PC-9 (cell line): Measurements from ENCODE around the gene EHBP1L1. TPM values are rescaled to one million over a fixed set of nuclear protein-coding genes. Genes with fewer than 3 reads are reported as not detected.

Source experiments
- BruUV-seq: library from RNA; stranded (reverse); fragments of 400-500 nt; replicated peaks from 2 replicates; lab custom pipeline; 2021; lab: Mats Ljungman, UMichigan
- CTCF ChIA-PET: fragments of 300-600 bp; sonication (Branson Sonifier 250); formaldehyde crosslinking; loops from one replicate; lab custom pipeline; 2022; ENCODE audit warnings: antibody characterized with exemption; lab: Charles Lee
- POLR2A ChIA-PET: fragments of 300-600 bp; sonication (Branson Sonifier 250); formaldehyde crosslinking; loops from one replicate; lab custom pipeline; 2022; ENCODE audit warnings: antibody characterized with exemption; ENCODE audit not compliant: unreplicated experiment; lab: Charles Lee
- DNase-seq, 2 experiments: peaks; one replicate each; pipeline versions ENCODE4 v3.0.0 to v3.0.0-alpha.2; 2015 to 2022; ENCODE audit warnings: mixed read lengths in 1 of 2
- H2AFZ ChIP-seq: fragments of 200-600 bp; sonication (generic); 2 replicates; pipeline ENCODE4 v1.8.1; 2017; ENCODE audit warnings: antibody characterized with exemption
- H3F3A ChIP-seq: fragments of 200-600 bp; sonication (generic); 2 replicates; pipeline ENCODE4 v1.8.1; 2017; ENCODE audit warnings: antibody characterized with exemption, mild to moderate bottlenecking, low read depth; ENCODE audit not compliant: insufficient read depth
- H3K27ac ChIP-seq: fragments of 200-600 bp; sonication (generic); 2 replicates; pipeline ENCODE4 v1.6.1; 2016; ENCODE audit warnings: mixed run types
- H3K27me3 ChIP-seq: fragments of 200-600 bp; sonication (generic); 2 replicates; pipeline ENCODE4 v1.6.1; 2016; ENCODE audit warnings: low read depth, mixed run types; ENCODE audit not compliant: insufficient read depth
- H3K36me3 ChIP-seq: fragments of 200-600 bp; sonication (generic); 2 replicates; pipeline ENCODE4 v1.6.1; 2016; ENCODE audit warnings: low read depth, mixed run types
- H3K4me1 ChIP-seq: fragments of 200-600 bp; sonication (generic); replicated peaks from 2 replicates; pipeline ENCODE4 v1.6.1; 2016; ENCODE audit warnings: mixed run types; ENCODE audit not compliant: insufficient read depth
- H3K4me2 ChIP-seq: fragments of 200-600 bp; sonication (generic); 2 replicates; pipeline ENCODE4 v1.6.1; 2017; ENCODE audit warnings: mixed run types
- H3K4me3 ChIP-seq: fragments of 200-600 bp; sonication (generic); 2 replicates; pipeline ENCODE4 v1.6.1; 2016; ENCODE audit warnings: mixed run types
- H3K79me2 ChIP-seq: fragments of 200-600 bp; sonication (generic); 2 replicates; pipeline ENCODE4 v1.6.1; 2017; ENCODE audit warnings: low read depth, mixed run types
- H3K9me2 ChIP-seq: fragments of 200-600 bp; sonication (generic); 2 replicates; pipeline ENCODE4 v1.8.1; 2017; ENCODE audit warnings: mild to moderate bottlenecking; ENCODE audit not compliant: insufficient read depth
- H3K9me3 ChIP-seq: fragments of 200-600 bp; sonication (generic); 2 replicates; pipeline ENCODE4 v1.8.1; 2016; ENCODE audit warnings: low read depth; ENCODE audit not compliant: insufficient read depth
- H4K20me1 ChIP-seq: fragments of 200-600 bp; sonication (generic); 2 replicates; pipeline ENCODE4 v1.8.1; 2017; ENCODE audit not compliant: insufficient read depth
- CTCF ChIP-seq: fragments of 200-600 bp; sonication (generic); conservative IDR thresholded peaks from 2 replicates; pipeline ENCODE4 v1.6.1; 2017; ENCODE audit warnings: mixed run types, antibody characterized with exemption, mild to moderate bottlenecking, moderate library complexity
- EZH2 ChIP-seq: fragments of 200-600 bp; sonication (generic); IDR thresholded peaks from 2 replicates; pipeline ENCODE4 v1.8.0; 2017; ENCODE audit warnings: antibody characterized with exemption, low read depth
- intact Hi-C: fragments of 100-400 bp; cut with micrococcal nuclease; formaldehyde crosslinking; loops from one replicate; pipeline ENCODE4 v1.10.0; 2022; ENCODE audit not compliant: unreplicated experiment
- total RNA-seq: library from RNA; stranded (reverse); gene quantifications from 2 replicates; pipeline ENCODE4 v1.2.3, GENCODE V29; 2021

Gene EHBP1L1
- total RNA-seq, 1 experiment from 2014 or later = 123 TPM

- no peak for DNase-seq
- Histone ChIP-seq H3K9me2 (no peaks in the 10 kb centered on the region), H3K4me3 (no peak overlapping the region), H3K79me2 (peaks cover 27% of the 10 kb centered on the region), H4K20me1 (peaks cover 7% of the 10 kb centered on the region; the same call in 1 of the 2 replicates), H3K4me2 (no peak overlapping the region), H3K9me3 (no peaks in the 10 kb centered on the region), H3K27me3 (no peaks in the 10 kb centered on the region), H3K4me1 (peaks cover 19% of the 10 kb centered on the region), H3K36me3 (no peaks in the 10 kb centered on the region; the same call in 1 of the 2 replicates), H3K27ac (no peak overlapping the region), H3F3A (peaks cover 27% of the 10 kb centered on the region), H2AFZ (no peak overlapping the region)
- ChIA-PET CTCF (no interaction called here), POLR2A (no interaction called here)
- intact Hi-C loops = no loop called here
- TF ChIP-seq CTCF = no peak
- TF ChIP-seq EZH2 = no peak
- no TSS peak for BruUV-seq
Observed at GRCh38 chr11:65580756-65581155, 4.9 kb downstream of the EHBP1L1 start.

- H3K27me3 ChIP-seq = no peaks in the 10 kb centered on the region
- DNase-seq = no peak
- H3K27ac ChIP-seq = no peak overlapping the region
- no TSS peak for BruUV-seq
- H3K9me3 ChIP-seq = no peaks in the 10 kb centered on the region
- peaks cover 7% of the 10 kb centered on the region; the same call in 1 of the 2 replicates for H4K20me1 ChIP-seq
- no peak overlapping the region for H3K4me3 ChIP-seq
- peaks cover 12% of the 10 kb centered on the region for H3K4me1 ChIP-seq
- intact Hi-C loops = no loop called here
- TF ChIP-seq CTCF = no peak
- no peak for TF ChIP-seq EZH2
- H3K79me2 ChIP-seq = peaks cover 18% of the 10 kb centered on the region
- no peaks in the 10 kb centered on the region for H3K9me2 ChIP-seq
- H2AFZ ChIP-seq = no peak overlapping the region
- no peak overlapping the region for H3K4me2 ChIP-seq
- ChIA-PET CTCF (no interaction called here), POLR2A (no interaction called here)
- peaks cover 27% of the 10 kb centered on the region; the same call in 1 of the 2 replicates for H3F3A ChIP-seq
- no peaks in the 10 kb centered on the region; the same call in 1 of the 2 replicates for H3K36me3 ChIP-seq
Observed at GRCh38 chr11:65581928-65582327, 6.1 kb downstream of the EHBP1L1 start.

GRCh38 chr11:65583589-65583988 is 7.7 kb downstream of the EHBP1L1 start:
- Histone ChIP-seq H3K36me3 (no peaks in the 10 kb centered on the region; the same call in 1 of the 2 replicates), H4K20me1 (peaks cover 2% of the 10 kb centered on the region; the same call in 1 of the 2 replicates), H3F3A (peaks cover 20% of the 10 kb centered on the region; the same call in 1 of the 2 replicates), H3K4me2 (no peak overlapping the region), H3K27me3 (no peaks in the 10 kb centered on the region), H3K9me2 (no peaks in the 10 kb centered on the region), H2AFZ (no peak overlapping the region), H3K79me2 (peaks cover 4% of the 10 kb centered on the region; the same call in 1 of the 2 replicates), H3K4me1 (no peaks in the 10 kb centered on the region), H3K4me3 (no peak overlapping the region), H3K27ac (no peak overlapping the region), H3K9me3 (no peaks in the 10 kb centered on the region)
- ChIA-PET POLR2A (interaction anchor here (0.6 to 0.8 kb wide), 2 partner anchors 12 to 29 kb away, joined by 8 to 10 read pairs; partner anchors contain the start of gene KCNK7), CTCF (no interaction called here)
- intact Hi-C loops = no loop called here
- DNase-seq = no peak
- TF ChIP-seq EZH2 = no peak
- TF ChIP-seq CTCF = no peak
- BruUV-seq = no TSS peak
